A673 (cell line): ENCODE data around the gene TTC5. TPM values are rescaled to one million over a fixed set of nuclear protein-coding genes. Genes with fewer than 3 reads are reported as not detected.

Experiments
- BruUV-seq: library from RNA; stranded (reverse); fragments of 400-500 nt; replicated peaks from 2 replicates; lab custom pipeline; 2021; lab: Mats Ljungman, UMichigan
- CTCF ChIA-PET: fragments of 300-600 bp; sonication (Branson Sonifier 250); formaldehyde crosslinking; loops from one replicate; lab custom pipeline; 2022; ENCODE audit warnings: antibody characterized with exemption; lab: Charles Lee
- POLR2A ChIA-PET: fragments of 300-600 bp; sonication (Branson Sonifier 250); formaldehyde crosslinking; loops from one replicate; lab custom pipeline; 2022; ENCODE audit warnings: antibody characterized with exemption; ENCODE audit not compliant: low non-redundant PET; lab: Charles Lee
- DNase-seq: peaks from one replicate; pipeline ENCODE4 v3.0.0-alpha.2; 2015; ENCODE audit warnings: low spot score
- H3K27ac ChIP-seq: fragments of 200-600 bp; sonication (generic); 2 replicates; pipeline ENCODE4 v1.5.1; 2016; ENCODE audit warnings: mixed run types, low read depth, mild to moderate bottlenecking, mixed read lengths, antibody characterized with exemption, low read length; ENCODE audit not compliant: poor library complexity, severe bottlenecking
- H3K27me3 ChIP-seq: fragments of 200-600 bp; sonication (generic); replicated peaks from 2 replicates; pipeline ENCODE4 v1.6.1; 2017; ENCODE audit warnings: mixed run types, low read depth, mild to moderate bottlenecking, mixed read lengths, antibody characterized with exemption, low read length; ENCODE audit not compliant: insufficient read depth, poor library complexity
- H3K36me3 ChIP-seq: fragments of 200-600 bp; sonication (generic); 2 replicates; pipeline ENCODE4 v1.6.1; 2016; ENCODE audit warnings: mixed run types, mild to moderate bottlenecking, mixed read lengths, antibody characterized with exemption, low read length; ENCODE audit not compliant: insufficient read depth, poor library complexity, severe bottlenecking
- H3K4me1 ChIP-seq: fragments of 200-600 bp; sonication (generic); 2 replicates; pipeline ENCODE4 v1.6.1; 2017; ENCODE audit warnings: mixed run types, mild to moderate bottlenecking, mixed read lengths, antibody characterized with exemption, low read length; ENCODE audit not compliant: insufficient read depth, poor library complexity, severe bottlenecking
- H3K4me3 ChIP-seq: fragments of 200-600 bp; sonication (generic); 2 replicates; pipeline ENCODE4 v1.5.1; 2016; ENCODE audit warnings: low read depth, mixed run types, mild to moderate bottlenecking, mixed read lengths, low read length; ENCODE audit not compliant: poor library complexity, severe bottlenecking
- H3K9me3 ChIP-seq: fragments of 200-600 bp; sonication (generic); 2 replicates; pipeline ENCODE4 v1.6.1; 2016; ENCODE audit warnings: mixed run types, low read depth, mild to moderate bottlenecking, mixed read lengths, antibody characterized with exemption, low read length; ENCODE audit not compliant: poor library complexity, severe bottlenecking
- EZH2 ChIP-seq: fragments of 200-600 bp; sonication (generic); IDR thresholded peaks from 2 replicates; pipeline ENCODE4 v1.6.1; 2017; ENCODE audit warnings: borderline replicate concordance, low read depth, mild to moderate bottlenecking, mixed read lengths, antibody characterized with exemption, low read length; ENCODE audit not compliant: poor library complexity, severe bottlenecking
- intact Hi-C: fragments of 100-400 bp; cut with micrococcal nuclease; formaldehyde crosslinking; loops from one replicate; pipeline ENCODE4 v1.10.0; 2022; ENCODE audit not compliant: unreplicated experiment
- total RNA-seq: library from RNA; stranded (reverse); gene quantifications from 2 replicates; pipeline ENCODE4 v1.2.3, GENCODE V29; 2021
- TF ChIP-seq, protein P1 (sequence below): fragments of 300-800, 200-600 bp; sonication (generic); conservative IDR thresholded peaks from 2 replicates; pipeline ENCODE4 v1.5.1; 2017; ENCODE audit warnings: low read depth, mild to moderate bottlenecking, antibody characterized with exemption, low read length, moderate library complexity, mixed read lengths

TTC5 gene
- total RNA-seq, 1 experiment from 2014 or later: 31.8 TPM

DNA sequence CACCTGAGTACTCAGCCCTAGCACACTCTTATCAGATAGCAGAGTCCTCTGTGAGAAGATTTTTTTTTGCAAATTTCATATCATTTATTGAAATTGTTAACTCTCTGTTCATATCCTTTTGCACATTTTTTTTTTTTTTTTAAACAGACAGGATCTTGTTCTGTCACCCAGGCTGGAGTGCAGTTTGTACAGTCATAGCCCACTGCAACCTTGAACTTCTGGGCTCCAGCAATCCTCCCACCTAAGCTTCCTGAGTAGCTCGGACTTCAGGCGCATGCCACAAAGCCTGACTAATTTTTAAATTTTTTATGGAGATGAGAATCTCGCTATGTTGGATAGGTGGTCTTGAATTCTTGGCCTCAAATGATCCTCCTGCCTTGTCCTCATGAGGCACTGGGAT is 42.0 kb upstream of the TTC5 start:
- TF ChIP-seq, protein P1, sequence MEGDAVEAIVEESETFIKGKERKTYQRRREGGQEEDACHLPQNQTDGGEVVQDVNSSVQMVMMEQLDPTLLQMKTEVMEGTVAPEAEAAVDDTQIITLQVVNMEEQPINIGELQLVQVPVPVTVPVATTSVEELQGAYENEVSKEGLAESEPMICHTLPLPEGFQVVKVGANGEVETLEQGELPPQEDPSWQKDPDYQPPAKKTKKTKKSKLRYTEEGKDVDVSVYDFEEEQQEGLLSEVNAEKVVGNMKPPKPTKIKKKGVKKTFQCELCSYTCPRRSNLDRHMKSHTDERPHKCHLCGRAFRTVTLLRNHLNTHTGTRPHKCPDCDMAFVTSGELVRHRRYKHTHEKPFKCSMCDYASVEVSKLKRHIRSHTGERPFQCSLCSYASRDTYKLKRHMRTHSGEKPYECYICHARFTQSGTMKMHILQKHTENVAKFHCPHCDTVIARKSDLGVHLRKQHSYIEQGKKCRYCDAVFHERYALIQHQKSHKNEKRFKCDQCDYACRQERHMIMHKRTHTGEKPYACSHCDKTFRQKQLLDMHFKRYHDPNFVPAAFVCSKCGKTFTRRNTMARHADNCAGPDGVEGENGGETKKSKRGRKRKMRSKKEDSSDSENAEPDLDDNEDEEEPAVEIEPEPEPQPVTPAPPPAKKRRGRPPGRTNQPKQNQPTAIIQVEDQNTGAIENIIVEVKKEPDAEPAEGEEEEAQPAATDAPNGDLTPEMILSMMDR: no peak
- DNase-seq: no peak
- H3K9me3 ChIP-seq: no peaks in the 10 kb centered on the region
- peaks cover 75% of the 10 kb centered on the region for H3K36me3 ChIP-seq
- ChIA-PET CTCF (no interaction called here), POLR2A (no interaction called here)
- peaks cover 4% of the 10 kb centered on the region for H3K4me1 ChIP-seq
- no TSS peak for BruUV-seq
- H3K27ac ChIP-seq: no peak overlapping the region
- no peak overlapping the region for H3K4me3 ChIP-seq
- H3K27me3 ChIP-seq: no peaks in the 10 kb centered on the region
- intact Hi-C loops: no loop called here

DNA sequence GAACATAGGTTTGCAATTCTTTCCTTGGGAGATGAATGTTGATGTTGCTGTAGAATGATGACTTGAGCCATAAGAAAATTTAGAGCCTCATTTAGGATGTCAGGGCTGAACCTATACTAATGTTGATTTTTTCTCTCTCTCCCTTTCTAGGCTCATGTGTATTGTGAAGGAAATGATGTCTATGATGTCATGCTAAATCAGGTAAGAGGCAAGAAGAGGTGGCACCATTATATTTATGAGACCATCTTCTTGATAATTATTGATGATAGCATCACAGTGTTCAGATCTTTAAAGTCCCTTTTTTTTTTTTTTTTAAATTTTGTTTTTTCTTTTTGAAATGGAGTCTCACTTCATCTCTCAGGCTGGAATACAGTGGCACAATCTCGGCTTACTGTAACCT is 41.0 kb upstream of the TTC5 start:
- TF ChIP-seq, protein P1: no peak
- no peak for TF ChIP-seq EZH2
- Histone ChIP-seq H3K27me3 (no peaks in the 10 kb centered on the region), H3K9me3 (no peaks in the 10 kb centered on the region), H3K36me3 (peaks cover 65% of the 10 kb centered on the region), H3K4me1 (peaks cover 4% of the 10 kb centered on the region), H3K4me3 (no peak overlapping the region), H3K27ac (no peak overlapping the region)
- ChIA-PET CTCF (no interaction called here), POLR2A (no interaction called here)
- DNase-seq: no peak
- intact Hi-C loops: no loop called here
- no TSS peak for BruUV-seq

DNA sequence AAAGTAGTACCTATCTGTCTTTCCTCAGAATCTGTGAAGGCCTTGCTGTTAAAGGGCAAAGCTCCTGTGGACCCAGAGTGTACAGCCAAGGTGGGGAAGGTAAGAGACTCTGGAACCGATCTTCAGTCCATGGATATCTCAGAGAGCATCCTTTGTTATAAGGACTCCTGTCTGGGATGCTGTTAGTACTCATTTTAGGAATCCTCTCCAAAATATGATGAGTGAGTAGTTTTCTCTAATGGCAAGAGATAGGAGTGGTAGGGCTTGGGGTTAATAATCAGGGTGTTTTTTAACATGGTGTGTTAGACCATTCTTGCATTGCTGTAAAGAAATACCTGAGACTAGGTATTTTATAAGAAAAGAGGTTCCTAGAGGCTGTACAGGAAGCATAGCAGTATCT is 39.6 kb upstream of the TTC5 start:
- no TSS peak for BruUV-seq
- POLR2A ChIA-PET: no interaction called here

More for the DNA sequence above, 39.6 kb upstream of the TTC5 start:
- Histone ChIP-seq H3K9me3 (no peaks in the 10 kb centered on the region), H3K27me3 (no peaks in the 10 kb centered on the region), H3K4me3 (no peak overlapping the region), H3K36me3 (peaks cover 52% of the 10 kb centered on the region), H3K27ac (no peak overlapping the region), H3K4me1 (peaks cover 4% of the 10 kb centered on the region)
- no peak for DNase-seq
- CTCF ChIA-PET: no interaction called here
- intact Hi-C loops: no loop called here
- TF ChIP-seq, protein P1: no peak
